Measurements from ENCODE around the gene PSTPIP2.
"Not testable (repeated sequence)": the region's sequence is repeated elsewhere in the genome, so short reads cannot be mapped to it uniquely, and the experiment has no call there.

The PSTPIP2 gene

DNA sequence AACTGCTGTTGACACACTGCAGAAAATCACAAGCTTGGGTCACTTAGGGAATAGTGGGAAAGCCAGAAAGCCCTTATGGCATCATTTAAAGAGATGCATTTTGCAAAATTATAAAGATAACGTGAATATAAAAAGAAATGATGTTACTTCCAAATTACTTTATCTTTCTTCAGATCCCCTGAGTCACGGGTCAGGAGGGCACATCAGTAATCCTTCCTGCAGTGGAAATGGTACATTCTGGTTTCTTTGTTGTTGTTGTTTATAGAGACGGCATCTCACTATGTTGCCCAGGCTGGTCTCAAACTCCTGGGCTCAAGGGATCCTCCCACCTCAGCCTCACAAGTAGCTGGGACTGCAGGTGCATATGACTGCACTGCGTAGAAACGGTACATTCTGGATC is 95.1 kb downstream of the PSTPIP2 start:
- no peak for DNase-seq

DNA sequence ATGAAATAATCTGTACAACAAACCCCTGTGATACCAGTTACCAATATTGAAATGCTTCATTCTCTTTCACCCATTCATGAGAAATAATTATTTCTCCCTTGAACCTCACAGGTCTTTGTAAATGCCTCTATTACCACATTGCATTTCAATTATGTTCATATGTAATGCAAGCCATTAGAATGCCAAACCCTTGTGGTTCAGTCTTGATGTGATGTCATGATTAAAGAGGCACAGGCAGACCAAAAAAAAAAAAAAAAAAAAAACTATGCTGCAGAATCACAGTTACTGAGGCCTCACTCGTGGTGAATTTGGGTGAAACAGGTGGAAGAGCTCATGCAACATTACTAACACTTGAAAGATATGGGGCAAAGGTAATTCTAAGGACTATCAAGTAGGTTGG is 95.5 kb downstream of the PSTPIP2 start:
- no peak for DNase-seq

DNA sequence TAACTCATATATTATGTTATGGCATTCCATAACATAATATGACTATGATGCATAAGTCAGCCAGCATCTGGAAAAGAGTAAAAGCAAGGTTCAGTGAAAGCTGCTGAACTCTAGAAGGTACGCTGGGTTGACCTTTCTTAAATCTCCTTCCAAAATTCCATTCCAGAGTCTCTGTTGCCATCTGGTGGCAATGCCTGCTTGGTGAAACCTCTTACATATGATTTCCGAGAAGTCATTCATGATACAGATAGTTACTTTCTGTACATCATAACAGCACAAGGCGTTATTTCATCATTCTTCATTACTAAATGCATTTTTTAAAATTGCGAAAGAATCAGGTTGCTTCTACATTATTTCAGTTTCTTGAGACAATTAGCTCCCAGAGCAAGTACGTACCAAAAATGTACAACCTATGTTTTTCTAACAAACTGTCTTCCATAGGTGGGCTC is 97.9 kb downstream of the PSTPIP2 start:
- DNase-seq, result peak; percentile 83

DNA sequence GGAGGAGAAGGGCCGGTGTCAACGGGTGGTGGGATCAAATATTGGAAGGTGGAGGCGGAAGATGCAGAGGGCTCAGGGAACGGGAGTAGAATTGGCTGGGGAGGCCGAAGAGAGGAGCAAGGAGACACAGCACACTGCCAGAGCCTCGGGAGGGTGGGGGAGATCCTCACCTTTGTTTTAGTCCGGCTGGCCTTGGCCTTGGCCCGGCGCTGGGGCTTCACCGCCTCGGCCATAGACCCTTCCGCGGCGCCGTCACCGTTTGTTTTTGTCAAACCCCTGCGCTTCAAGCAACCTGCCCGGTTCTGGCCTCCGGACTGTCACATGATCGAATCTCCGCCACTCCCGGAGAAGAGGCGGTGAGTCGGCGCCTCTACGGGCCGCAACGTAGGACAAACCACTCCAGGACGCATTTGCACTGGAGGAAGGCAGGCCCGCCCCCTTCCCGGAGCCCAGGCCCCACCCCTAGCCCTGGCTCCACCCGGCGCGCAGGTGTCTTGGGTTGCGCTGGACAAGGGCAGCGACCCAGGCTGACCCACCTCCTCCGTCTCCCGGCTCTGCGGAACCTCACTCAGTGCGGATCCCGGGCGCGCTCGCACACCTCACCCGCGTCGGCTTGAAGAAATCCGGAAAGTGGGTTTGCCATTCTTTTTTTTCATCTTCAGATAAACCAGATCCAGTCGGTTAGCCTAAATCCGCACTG is 104.9 kb downstream of the PSTPIP2 start, which contains the start of gene EPG5:
TSS of gene EPG5 (minus strand) at position 323 of the 700 bp plus-strand sequence. CDS start at position 233, 90 bp downstream.
- peak; percentile 95 for DNase-seq

DNA sequence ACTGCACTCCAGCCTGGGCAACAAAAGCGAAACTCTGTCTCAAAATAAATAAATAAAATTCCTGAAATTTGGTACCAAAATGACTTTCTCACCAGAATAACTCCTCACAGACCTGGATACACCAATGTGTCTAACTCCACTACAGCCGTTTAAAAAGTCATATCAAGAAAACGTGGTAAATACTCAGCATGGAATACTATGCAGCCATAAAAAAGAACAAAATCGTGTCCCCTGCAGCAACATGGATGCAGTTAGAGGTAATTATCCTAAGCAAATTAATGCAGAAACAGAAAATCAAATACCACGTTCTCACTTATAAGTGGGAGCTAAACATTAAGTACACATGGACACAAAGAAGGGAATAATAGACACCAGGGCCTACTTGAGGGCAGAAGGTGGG is 107.1 kb downstream of the PSTPIP2 start:
- not testable (repeated sequence) for DNase-seq

DNA sequence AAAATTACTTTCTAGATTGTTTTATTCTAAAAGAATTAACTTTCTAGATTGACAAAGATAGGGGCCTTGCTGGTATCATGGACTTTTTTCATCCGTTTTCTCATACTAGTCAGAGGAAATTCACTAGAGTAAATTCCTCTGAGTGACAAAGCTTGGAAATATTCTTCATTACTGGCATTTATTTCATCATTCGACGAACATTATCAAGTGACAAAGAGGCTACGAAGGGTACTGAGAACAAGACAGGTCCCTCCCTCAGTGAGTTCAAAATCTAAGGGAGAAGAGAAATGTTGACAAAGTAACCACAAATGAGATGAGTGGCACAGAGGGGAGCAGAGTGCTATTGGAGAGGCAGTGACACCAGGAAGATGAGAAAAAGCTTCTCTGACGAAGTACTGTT is 109.2 kb downstream of the PSTPIP2 start:
- DNase-seq, result no peak

DNA sequence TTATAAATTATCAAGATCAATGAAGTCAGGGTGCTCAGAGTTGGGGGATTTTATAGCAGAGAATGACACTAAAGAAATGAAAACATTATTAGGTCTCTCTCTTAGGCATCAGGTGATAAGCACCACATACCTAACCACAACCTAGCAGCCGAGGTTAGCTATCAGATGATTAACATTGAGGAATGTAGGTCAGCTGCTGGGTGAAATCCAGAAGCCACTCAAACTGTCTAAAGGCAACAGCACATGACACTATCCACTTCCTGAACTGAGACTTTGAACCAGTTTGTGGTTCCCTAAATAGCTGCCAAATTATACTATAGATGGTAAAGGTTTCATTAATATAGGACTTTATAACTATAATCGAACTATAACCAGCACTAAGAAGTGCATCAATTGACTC is 109.6 kb downstream of the PSTPIP2 start:
- DNase-seq, result no peak

DNA sequence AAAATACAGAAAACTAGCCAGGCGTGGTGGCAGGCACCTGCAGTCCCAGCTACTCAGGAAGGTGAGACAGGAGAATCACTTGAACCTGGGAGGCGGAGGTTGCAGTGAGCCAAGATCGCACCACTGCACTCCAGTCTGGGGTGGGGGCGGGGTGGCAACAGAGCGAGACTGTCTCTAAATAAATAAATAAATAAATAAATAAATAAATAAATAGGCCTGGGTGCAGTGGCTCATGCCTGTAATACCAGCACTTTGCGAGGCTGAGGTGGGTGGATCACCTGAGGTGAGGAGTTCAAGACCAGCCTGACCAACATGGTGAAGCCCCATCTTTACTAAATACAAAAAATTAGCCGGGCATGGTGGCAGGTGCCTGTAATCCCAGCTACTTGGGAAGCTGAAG is 112.6 kb downstream of the PSTPIP2 start:
- DNase-seq, result not testable (repeated sequence)

DNA sequence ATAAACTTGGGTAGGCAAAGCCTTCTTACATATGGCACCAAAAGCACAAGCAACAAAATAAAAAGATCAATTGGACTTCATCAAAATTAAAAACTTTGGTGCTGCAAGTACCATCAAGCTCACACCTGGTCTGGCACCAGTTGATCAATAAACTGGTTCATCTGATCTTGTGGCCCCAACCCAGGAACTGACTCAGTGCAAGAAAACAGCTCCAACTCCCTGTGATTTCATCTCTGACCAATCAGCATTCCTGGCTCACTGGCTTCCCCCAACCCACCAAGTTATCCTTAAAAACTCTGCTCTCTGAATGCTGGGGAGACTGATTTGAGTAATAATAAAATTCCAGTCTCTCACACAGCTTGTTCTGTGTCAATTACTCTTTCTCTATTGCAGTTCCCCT is 113.3 kb downstream of the PSTPIP2 start:
- no peak for DNase-seq

DNA sequence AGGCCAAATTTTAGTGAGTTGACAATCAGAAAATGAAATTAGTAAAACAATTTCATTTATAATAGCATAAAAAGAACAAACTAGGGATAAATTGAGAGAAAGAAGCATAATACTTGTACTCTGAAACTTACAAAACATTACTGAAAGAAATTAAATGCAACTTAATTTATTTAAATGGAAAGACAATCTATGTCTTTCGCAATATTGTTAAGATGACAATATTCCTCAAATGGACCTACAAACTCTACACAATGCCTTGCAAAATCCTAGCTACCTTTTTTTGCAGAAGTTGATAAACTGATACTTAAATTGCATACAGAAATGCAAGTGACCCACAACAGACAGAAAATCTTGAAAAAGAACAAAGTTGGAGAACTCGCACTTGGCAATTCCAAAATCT is 114.0 kb downstream of the PSTPIP2 start:
- DNase-seq, result no peak

DNA sequence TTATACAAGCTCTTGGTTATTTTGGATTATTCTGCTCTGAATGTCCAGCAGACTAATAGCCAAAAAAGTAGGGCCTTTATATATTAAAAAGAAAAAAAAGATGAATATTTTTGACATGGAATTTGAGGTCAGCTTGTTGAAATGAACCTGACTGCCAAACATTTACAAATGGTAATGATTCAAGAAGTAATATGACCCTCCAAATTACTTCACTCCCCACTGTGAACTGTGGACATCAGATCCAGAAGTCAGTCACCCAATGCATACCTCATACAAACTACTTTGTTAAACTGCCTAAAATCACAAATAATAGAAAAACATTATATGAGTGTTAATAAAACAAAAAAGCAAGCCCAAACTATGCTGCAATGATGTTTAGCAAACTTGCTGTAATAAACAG is 115.0 kb downstream of the PSTPIP2 start:
- DNase-seq, result no peak

DNA sequence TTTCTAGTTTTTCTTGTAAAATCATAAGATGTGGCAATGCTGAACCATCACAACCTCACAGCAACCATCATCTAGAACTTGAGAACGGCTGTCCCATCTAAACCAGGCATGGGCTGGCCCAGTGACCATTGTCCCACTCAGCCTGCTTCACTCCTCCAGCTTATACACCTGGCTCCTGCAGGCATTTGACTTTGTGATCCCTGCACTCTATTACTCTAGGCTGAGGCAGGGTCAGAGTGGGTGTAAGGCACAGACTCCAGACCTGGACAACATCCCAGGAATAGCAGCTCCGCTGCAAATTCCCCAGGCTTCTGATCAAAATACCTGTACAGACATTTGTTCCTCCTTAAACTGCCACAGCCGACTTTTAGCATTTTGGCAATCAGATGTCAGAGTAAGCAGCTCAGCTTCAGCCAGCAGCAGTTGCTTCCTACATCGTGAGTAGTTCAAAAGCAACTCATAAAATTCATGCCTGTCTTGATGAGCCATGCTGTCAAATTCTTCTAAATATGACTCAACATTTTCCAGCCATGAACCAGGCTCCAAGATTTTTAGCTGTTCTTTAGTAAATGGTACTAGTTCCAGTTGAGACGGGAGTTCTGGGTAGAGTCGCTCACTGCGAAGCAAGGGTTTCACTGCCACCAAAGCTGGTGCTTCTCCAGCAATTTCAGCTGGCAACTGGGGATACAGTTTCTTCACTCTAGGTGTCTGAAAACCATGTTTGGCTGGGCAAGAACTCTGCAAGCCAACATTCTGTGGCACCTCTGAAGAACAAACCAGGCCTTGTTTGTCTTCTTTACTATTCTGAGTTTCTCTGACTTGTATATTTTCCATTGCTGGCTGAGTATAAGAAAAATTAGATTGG is 117.8 kb downstream of the PSTPIP2 start:
- no peak for DNase-seq

DNA sequence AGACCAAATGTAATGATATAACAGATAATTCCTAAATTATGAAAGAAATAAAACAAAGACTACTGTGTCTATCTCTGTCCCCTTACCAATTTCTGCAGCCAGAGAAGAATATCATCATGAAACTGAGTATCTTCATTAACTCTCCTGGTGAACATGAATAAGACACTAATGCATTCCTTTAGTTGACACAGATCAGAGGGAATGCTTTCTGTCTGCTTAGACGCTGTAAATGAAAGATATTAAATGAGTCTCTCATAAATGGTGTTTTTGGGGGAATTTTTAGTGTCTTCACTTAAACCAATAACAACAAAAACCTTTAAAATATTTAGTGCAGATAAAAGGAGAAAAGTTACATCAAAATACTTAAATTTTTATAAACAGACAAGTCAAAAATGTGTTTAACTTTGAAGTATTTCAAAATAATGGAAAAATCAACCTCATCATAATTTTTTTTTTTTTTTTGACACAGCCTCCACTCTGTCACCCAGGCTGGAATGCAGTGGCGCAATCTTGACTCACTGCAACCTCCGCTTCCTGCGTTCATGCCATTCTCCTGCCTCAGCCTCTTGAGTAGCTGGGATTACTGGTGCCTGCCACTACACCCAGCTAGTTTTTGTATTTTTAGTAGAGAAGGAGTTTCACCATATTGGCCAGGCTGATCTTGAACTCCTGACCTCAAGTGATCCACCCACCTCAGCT is 120.9 kb downstream of the PSTPIP2 start:
- DNase-seq, result no peak

DNA sequence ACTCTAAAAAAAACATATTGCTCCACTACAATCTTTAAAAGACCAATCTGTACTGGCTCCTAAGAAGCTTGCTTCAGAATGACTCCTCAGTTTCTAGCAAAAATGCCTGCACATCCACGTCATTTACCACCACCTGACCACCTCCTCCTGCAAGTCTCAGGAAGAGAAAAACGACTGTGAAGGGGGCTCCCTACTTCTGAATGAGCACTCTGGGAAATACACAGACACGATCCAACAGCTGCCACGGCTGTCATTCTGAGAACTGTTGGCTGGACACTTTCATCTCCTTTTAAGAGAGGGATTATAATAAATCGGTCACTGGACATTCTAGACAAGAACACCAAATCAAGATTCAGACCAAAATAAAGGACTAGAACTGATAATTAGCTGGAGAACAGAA is 126.4 kb downstream of the PSTPIP2 start:
- DNase-seq, result no peak

DNA sequence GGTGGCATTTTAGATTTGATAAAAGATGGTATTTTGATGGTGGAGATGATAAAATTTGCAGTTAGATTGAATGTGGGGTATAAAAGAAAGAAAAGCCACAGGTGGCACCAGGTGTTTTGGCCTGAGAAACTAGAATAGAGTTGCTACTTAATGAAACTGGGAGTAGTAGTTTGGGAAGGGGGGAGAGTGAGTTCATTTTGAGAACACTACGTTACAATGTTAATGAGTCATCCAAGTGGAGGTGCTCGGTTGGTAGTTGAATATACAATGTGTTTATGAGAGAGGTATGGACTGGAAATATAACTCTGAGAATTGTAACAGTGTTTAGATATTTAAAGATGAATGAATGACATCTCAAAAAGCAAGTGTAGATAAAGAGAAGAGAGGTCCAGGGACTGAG is 131.3 kb downstream of the PSTPIP2 start:
- DNase-seq, result no peak

DNA sequence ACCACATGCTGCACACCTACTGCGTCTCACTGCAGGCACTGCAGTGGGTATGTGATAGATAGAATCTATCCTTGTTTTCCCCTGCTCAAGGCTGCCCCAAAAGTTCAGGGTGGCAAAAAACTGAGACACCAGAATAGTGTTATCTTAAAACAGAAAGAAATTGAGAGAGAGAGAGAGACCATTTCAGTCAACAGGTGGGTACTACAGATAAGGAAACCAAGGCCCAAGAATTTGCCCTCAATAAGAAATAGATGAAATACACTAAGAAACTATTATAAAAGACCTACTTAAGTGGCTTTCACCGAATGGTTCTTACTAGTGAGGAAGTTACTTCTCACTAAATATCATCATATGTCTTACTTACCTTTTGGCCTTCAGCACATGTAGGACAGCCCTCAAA is 132.8 kb downstream of the PSTPIP2 start:
- DNase-seq, result no peak

DNA sequence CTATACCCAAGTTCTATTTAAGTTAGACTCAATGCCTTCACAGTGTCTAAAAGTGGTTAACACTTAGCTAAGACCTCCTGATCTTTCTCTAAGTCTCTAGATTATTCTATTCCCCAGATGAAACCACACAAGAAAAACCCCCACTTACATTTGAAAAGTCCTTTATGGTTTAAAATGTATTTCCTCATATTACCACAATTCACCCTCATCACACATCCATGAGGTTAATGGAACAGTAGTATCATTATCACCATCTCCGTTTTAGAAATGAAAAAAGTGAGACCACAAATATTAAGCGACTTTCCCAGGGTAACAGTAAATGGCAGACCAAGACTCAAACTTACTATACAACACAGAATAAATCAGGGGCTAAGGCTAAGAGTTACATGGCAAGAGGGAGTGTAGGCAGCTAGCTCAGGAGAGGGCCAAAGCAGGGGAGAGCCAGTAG is 133.5 kb downstream of the PSTPIP2 start:
- DNase-seq, result no peak

DNA sequence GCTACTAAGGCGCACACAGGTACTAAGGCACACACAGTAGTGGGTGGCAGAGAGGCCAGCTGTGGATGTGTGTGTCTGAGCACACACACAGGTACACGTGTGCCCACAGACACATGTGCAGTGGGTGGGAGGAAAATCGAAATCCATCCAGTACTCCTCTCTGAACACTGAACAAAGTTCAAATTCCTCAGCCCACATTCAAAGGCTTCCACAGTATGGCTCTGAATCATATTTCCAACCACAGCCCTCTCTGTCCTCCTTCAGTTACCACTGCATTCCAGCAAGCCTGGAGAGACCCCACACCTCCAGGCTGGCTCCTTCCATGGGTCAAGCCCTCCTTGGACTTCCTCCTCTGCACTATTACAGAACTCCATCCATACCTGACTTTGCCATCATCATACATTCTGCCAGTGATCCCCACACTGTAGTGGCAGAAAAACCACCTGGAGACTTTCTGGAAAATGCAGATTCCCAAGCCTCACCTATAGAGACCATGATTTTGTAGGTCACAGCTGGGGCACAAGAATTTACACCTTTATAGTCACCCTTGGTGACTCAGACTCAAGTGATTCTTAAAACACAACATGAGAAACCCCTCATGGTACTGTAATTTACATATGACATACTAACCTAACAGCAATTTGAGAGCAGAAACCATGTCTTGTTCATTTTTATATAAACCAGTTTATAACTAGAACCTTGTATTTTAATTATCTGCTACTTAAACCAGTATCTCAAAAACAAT is 136.3 kb downstream of the PSTPIP2 start:
- no peak for DNase-seq
